H1 (cell line): ENCODE data around the gene CNTN5. TPM values are rescaled to one million over a fixed set of nuclear protein-coding genes. Genes with fewer than 3 reads are reported as not detected.

Experiments used
- CTCF ChIA-PET: fragments of 300-600 bp; sonication (Branson Sonifier 250); formaldehyde crosslinking; loops from one replicate; lab custom pipeline; 2021; ENCODE audit not compliant: partially characterized antibody; lab: Charles Lee
- POLR2A ChIA-PET: fragments of 300-600 bp; sonication (Branson Sonifier 250); formaldehyde crosslinking; loops from one replicate; lab custom pipeline; 2021; ENCODE audit warnings: inconsistent platforms; ENCODE audit not compliant: partially characterized antibody; lab: Charles Lee
- DNase-seq, 2 experiments: peaks; one replicate each; pipeline versions ENCODE4 v3.0.0 to v3.0.0-alpha.2; 2010 to 2022; ENCODE audit warnings: low spot score in 2 of 2, low read depth in 1 of 2, mixed read lengths in 1 of 2
- FAIRE-seq: peaks from 2 replicates; lab custom pipeline; 2011; peaks lifted over from hg19 to GRCh38; lab: Jason Lieb, UNC
- H2AFZ ChIP-seq: 2 replicates; pipeline ENCODE4 v1.8.1; 2012; ENCODE audit warnings: low read length, inconsistent platforms
- H2AK5ac ChIP-seq: 2 replicates; pipeline ENCODE4 v1.6.1; 2013; ENCODE audit warnings: low read depth, low read length
- H2BK120ac ChIP-seq: replicated peaks from 2 replicates; pipeline ENCODE3; 2013; ENCODE audit warnings: low read depth, low read length, inconsistent platforms
- H2BK12ac ChIP-seq: 2 replicates; pipeline ENCODE4 v1.6.1; 2013; ENCODE audit warnings: low read depth, low read length
- H2BK15ac ChIP-seq: 2 replicates; pipeline ENCODE4 v1.6.1; 2013; ENCODE audit warnings: low read length
- H2BK20ac ChIP-seq: 2 replicates; pipeline ENCODE4 v1.6.1; 2013; ENCODE audit warnings: low read length
- H2BK5ac ChIP-seq: 2 replicates; pipeline ENCODE4 v1.6.1; 2013; ENCODE audit warnings: low read depth, low read length
- H3K14ac ChIP-seq: 2 replicates; pipeline ENCODE4 v1.6.1; 2013; ENCODE audit warnings: inconsistent platforms; ENCODE audit not compliant: insufficient read length
- H3K18ac ChIP-seq: 2 replicates; pipeline ENCODE4 v1.6.1; 2013; ENCODE audit warnings: low read length; ENCODE audit errors: extremely low read depth
- H3K23ac ChIP-seq: 2 replicates; pipeline ENCODE4 v1.6.1; 2013; ENCODE audit warnings: inconsistent platforms; ENCODE audit not compliant: insufficient read length
- H3K23me2 ChIP-seq: 2 replicates; pipeline ENCODE4 v1.6.1; 2013; ENCODE audit warnings: low read depth, low read length
- H3K27ac ChIP-seq: 2 replicates; pipeline ENCODE4 v1.6.1; 2011; ENCODE audit warnings: low read depth, low read length, inconsistent platforms
- H3K27me3 ChIP-seq, 4 experiments: replicated peaks in 1 of 4; 1 replicate in 1 of 4; 2 replicates in 3 of 4; pipeline versions ENCODE4 v1.6.1 to v1.8.1; 2011 to 2013; ENCODE audit warnings: low read length in 3 of 4, mild to moderate bottlenecking in 3 of 4, inconsistent platforms in 2 of 4, mixed read lengths in 2 of 4, moderate library complexity in 1 of 4; ENCODE audit not compliant: control insufficient read depth in 3 of 4, insufficient read depth in 3 of 4; ENCODE audit errors: extremely low read depth in 1 of 4
- H3K36me3 ChIP-seq, 4 experiments: 2 replicates each; pipeline versions ENCODE4 v1.6.1 to v1.8.1; 2011 to 2013; ENCODE audit warnings: mild to moderate bottlenecking in 4 of 4, low read length in 3 of 4, moderate library complexity in 2 of 4, control low read depth in 1 of 4, inconsistent platforms in 1 of 4; ENCODE audit not compliant: insufficient read depth in 4 of 4, control insufficient read depth in 2 of 4
- H3K4ac ChIP-seq: replicated peaks from 2 replicates; pipeline ENCODE3; 2013; ENCODE audit warnings: low read length, low read depth, mixed read lengths, inconsistent platforms; ENCODE audit not compliant: insufficient read length
- H3K4me1 ChIP-seq, 4 experiments: replicated peaks in 1 of 4; 1 replicate in 1 of 4; 2 replicates in 3 of 4; pipeline versions ENCODE4 v1.6.1 to v1.8.1; 2011 to 2013; ENCODE audit warnings: low read length in 3 of 4, inconsistent platforms in 2 of 4, mixed read lengths in 1 of 4; ENCODE audit not compliant: insufficient read depth in 4 of 4, control insufficient read depth in 3 of 4
- H3K4me2 ChIP-seq, 2 experiments: 2 replicates each; pipeline versions ENCODE4 v1.6.1 to v1.8.1; 2011 to 2013; ENCODE audit warnings: low read depth in 2 of 2, low read length in 2 of 2, control low read depth in 1 of 2, inconsistent platforms in 1 of 2, mild to moderate bottlenecking in 1 of 2; ENCODE audit not compliant: insufficient read depth in 1 of 2
- H3K4me3 ChIP-seq, 4 experiments: fragments of 200-600, 300-600 bp in 1 of 4; sonication (generic), shearing (Covaris generic), sonication (Bioruptor Twin) in 1 of 4; 2 replicates each; pipeline versions ENCODE4 v1.5.1 to v1.8.1; 2011 to 2016; ENCODE audit warnings: low read length in 4 of 4, low read depth in 3 of 4, control low read depth in 2 of 4, inconsistent platforms in 2 of 4, mild to moderate bottlenecking in 2 of 4, mixed read lengths in 1 of 4, moderate library complexity in 1 of 4; ENCODE audit not compliant: insufficient read depth in 2 of 4; ENCODE audit errors: extremely low read depth in 1 of 4
- H3K56ac ChIP-seq: replicated peaks from 2 replicates; pipeline ENCODE3; 2013; ENCODE audit warnings: low read depth, mild to moderate bottlenecking, mixed read lengths, low read length, inconsistent platforms; ENCODE audit not compliant: insufficient read length
- H3K79me1 ChIP-seq: 2 replicates; pipeline ENCODE4 v1.6.1; 2013; ENCODE audit warnings: low read depth, low read length, control low read depth
- H3K79me2 ChIP-seq, 2 experiments: 2 replicates each; pipeline versions ENCODE4 v1.6.1 to v1.8.1; 2012 to 2013; ENCODE audit warnings: low read length in 2 of 2, mild to moderate bottlenecking in 2 of 2, inconsistent platforms in 1 of 2; ENCODE audit not compliant: insufficient read depth in 2 of 2, control insufficient read depth in 1 of 2
- H3K9ac ChIP-seq, 4 experiments: replicated peaks in 1 of 4; 1 replicate in 1 of 4; 2 replicates in 3 of 4; pipeline versions ENCODE4 v1.6.1 to v1.8.1; 2011 to 2013; ENCODE audit warnings: low read depth in 3 of 4, low read length in 3 of 4, control low read depth in 2 of 4, mild to moderate bottlenecking in 2 of 4, moderate library complexity in 2 of 4, inconsistent platforms in 1 of 4; ENCODE audit errors: extremely low read depth in 1 of 4
- H3K9me3 ChIP-seq, 2 experiments: 2 replicates each; pipeline versions ENCODE4 v1.6.1 to v1.8.1; 2012 to 2013; ENCODE audit warnings: mild to moderate bottlenecking in 2 of 2, moderate library complexity in 2 of 2, control low read depth in 1 of 2, inconsistent platforms in 1 of 2, low read depth in 1 of 2, low read length in 1 of 2, mixed read lengths in 1 of 2; ENCODE audit not compliant: insufficient read depth in 2 of 2
- H4K20me1 ChIP-seq, 2 experiments: replicated peaks in 1 of 2; 2 replicates each; pipeline versions ENCODE3 to v1.8.1; 2011 to 2013; ENCODE audit warnings: inconsistent platforms in 2 of 2, low read length in 2 of 2, mild to moderate bottlenecking in 1 of 2; ENCODE audit not compliant: insufficient read depth in 2 of 2, control insufficient read depth in 1 of 2
- H4K5ac ChIP-seq: 2 replicates; pipeline ENCODE4 v1.6.1; 2013; ENCODE audit warnings: low read length, low read depth, mixed read lengths, inconsistent platforms; ENCODE audit not compliant: insufficient read length
- H4K8ac ChIP-seq: 2 replicates; pipeline ENCODE4 v1.8.0; 2013; ENCODE audit warnings: mild to moderate bottlenecking, moderate library complexity, low read length, inconsistent platforms; ENCODE audit not compliant: insufficient read depth; ENCODE audit errors: extremely low read depth
- H4K91ac ChIP-seq: replicated peaks from 2 replicates; pipeline ENCODE3; 2013; ENCODE audit warnings: low read length, mixed read lengths, inconsistent platforms; ENCODE audit not compliant: insufficient read length
- ATF2 ChIP-seq: IDR thresholded peaks from 2 replicates; pipeline ENCODE4 v1.6.1; 2012; ENCODE audit warnings: low read length, inconsistent platforms
- CBX8 ChIP-seq: fragments of 300-800, 300-1000 bp; sonication (generic); IDR thresholded peaks from 2 replicates; pipeline ENCODE4 v1.7.1; 2016; ENCODE audit warnings: low read depth, low read length, borderline replicate concordance
- CHD2 ChIP-seq: IDR thresholded peaks from 2 replicates; pipeline ENCODE4 v1.6.1; 2012; ENCODE audit warnings: low read length, improper control_type of control experiment
- SP4 ChIP-seq: IDR thresholded peaks from 2 replicates; pipeline ENCODE4 v1.6.1; 2012; ENCODE audit warnings: low read length, inconsistent platforms
- WGBS, 2 experiments: shearing (Covaris generic) in 1 of 2; methylation state at CpG; one replicate each; pipeline versions ENCODE4 v1.1.6 to v1.1.7; 2013 to 2015; ENCODE audit warnings: low lambda C conversion rate in 2 of 2, mixed read lengths in 2 of 2, inconsistent platforms in 1 of 2, low coverage in 1 of 2, missing lambda C conversion rate in 1 of 2; ENCODE audit not compliant: insufficient replicate concordance in 2 of 2, insufficient coverage in 1 of 2, insufficient read length in 1 of 2; ENCODE audit errors: extremely low coverage in 1 of 2, missing lambda C conversion rate in 1 of 2; 5-methylcytosine and 5-hydroxymethylcytosine counted together
- polyA plus RNA-seq, 7 experiments: library from polyadenylated mRNA; depleted of rRNA in 3 of 7; stranded (reverse) in 5 of 7; unstranded in 2 of 7; fragments of >200 nt in 5 of 7; fragments of 200-250 nt in 2 of 7; gene quantifications; 1 replicate in 5 of 7; 2 replicates in 1 of 7; 4 replicates in 1 of 7; pipeline versions ENCODE4 v1.2.1 to v1.2.3, GENCODE V29; 2011 to 2013; ENCODE audit warnings: missing spikeins in 2 of 7, mixed read lengths in 2 of 7
- total RNA-seq: library from RNA; stranded (reverse); fragmentation: NEBNext Ultra II Directional; extraction: Animal tissue kit (Norgen Biotek cat#: 25700); gene quantifications from 2 replicates; pipeline ENCODE4 v1.2.1, GENCODE V29; 2021

CNTN5 gene
- total and polyA plus RNA-seq, 2 of the 8 experiments (the other 6 are each of a cell fraction or from before 2014, with no cell fraction given), result not detected

- no peak overlapping the region for H3K4me2 ChIP-seq
- H4K20me1 ChIP-seq, result no peaks in the 10 kb centered on the region
- no peaks in the 10 kb centered on the region for H3K27me3 ChIP-seq
- H3K4me3 ChIP-seq, result no peak overlapping the region
- H2AK5ac ChIP-seq, result no peak overlapping the region
- no peak for DNase-seq
- H3K23ac ChIP-seq, result no peak overlapping the region
- ChIA-PET POLR2A (no interaction called here), CTCF (no interaction called here)
- no peak for FAIRE-seq
- no peak overlapping the region for H2BK15ac ChIP-seq
- H3K14ac ChIP-seq, result no peak overlapping the region
- no peak overlapping the region for H3K9ac ChIP-seq
- H2BK5ac ChIP-seq, result no peak overlapping the region
- H3K56ac ChIP-seq, result no peak overlapping the region
- H4K8ac ChIP-seq, result no peak overlapping the region
- no peaks in the 10 kb centered on the region for H3K23me2 ChIP-seq
- H2BK12ac ChIP-seq, result no peak overlapping the region
- H2AFZ ChIP-seq, result no peak overlapping the region
- H3K18ac ChIP-seq, result no peak overlapping the region
- H3K9me3 ChIP-seq, result no peaks in the 10 kb centered on the region
- no peak overlapping the region for H4K91ac ChIP-seq
- H3K36me3 ChIP-seq, result no peaks in the 10 kb centered on the region
- TF ChIP-seq CHD2 (no peak), ATF2 (no peak), CBX8 (no peak), SP4 (no peak)
- no peak overlapping the region for H3K27ac ChIP-seq
- 86% methylated on average over 5 of the region's 5 CpGs; no CpG with 5 or more reads in 1 of the 2 experiments for WGBS, 2 experiments
- H2BK20ac ChIP-seq, result no peak overlapping the region
- 0 out of 7 replicates have a peak, but pooled peaks cover 0 to 3% (median 0%) of the 10 kb centered on the region in 4 experiments for H3K4me1 ChIP-seq
- no peaks in the 10 kb centered on the region for H3K79me2 ChIP-seq
- no peak overlapping the region for H2BK120ac ChIP-seq
- H4K5ac ChIP-seq, result no peak overlapping the region
- no peak overlapping the region for H3K4ac ChIP-seq
- H3K79me1 ChIP-seq, result no peaks in the 10 kb centered on the region
These were observed 150.6 kb downstream of the CNTN5 start for GRCh38 chr11:99171330-99171729.
